HG03354 (cell line): Measurements from ENCODE around the gene ARID5B.

Source experiments
- ATAC-seq: cut with Tn5 transposase; IDR thresholded peaks from one replicate; pipeline ENCODE4 v1.9.1; 2021; ENCODE audit warnings: mild to moderate bottlenecking; ENCODE audit not compliant: unreplicated experiment, poor library complexity, severe bottlenecking

ARID5B gene

DNA sequence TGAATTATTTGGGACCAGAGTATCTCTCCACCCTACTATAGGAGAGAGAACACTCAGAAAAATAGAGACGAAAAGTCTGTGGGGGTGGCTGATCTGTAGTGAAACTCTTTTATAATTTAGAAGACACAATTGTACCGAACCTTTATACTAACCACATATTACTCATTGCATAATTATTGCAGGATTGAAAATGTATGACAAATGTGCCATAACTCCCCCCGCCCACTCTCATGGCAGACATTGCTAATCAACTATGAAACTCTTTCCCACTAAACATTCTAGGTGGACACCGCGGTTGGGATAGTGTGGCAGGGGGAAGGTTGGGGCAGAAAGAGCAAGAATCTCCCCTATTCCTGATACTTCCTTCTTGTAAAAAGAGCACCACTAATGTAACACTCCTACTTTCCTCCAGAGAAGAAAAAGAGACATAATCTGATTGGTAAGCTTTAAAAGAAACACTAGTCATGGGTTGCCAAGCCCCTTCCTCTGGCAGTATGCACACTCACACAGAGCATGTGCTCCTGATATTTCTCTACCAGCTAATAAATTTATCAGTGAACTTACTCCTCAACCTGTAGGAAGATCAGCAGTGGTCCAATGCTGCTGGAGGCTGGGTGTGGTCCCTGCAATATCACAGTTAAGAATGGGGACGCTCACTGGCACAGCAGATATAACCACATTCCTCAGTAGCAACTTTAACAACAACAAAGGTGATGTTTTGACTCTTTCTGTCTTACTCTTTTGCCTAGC, 18.7 kb upstream of the ARID5B start:
- ATAC-seq, result no peak

- no peak for ATAC-seq
Observed at GRCh38 chr10:61883371-61884025, 18.0 kb upstream of the ARID5B start.

DNA sequence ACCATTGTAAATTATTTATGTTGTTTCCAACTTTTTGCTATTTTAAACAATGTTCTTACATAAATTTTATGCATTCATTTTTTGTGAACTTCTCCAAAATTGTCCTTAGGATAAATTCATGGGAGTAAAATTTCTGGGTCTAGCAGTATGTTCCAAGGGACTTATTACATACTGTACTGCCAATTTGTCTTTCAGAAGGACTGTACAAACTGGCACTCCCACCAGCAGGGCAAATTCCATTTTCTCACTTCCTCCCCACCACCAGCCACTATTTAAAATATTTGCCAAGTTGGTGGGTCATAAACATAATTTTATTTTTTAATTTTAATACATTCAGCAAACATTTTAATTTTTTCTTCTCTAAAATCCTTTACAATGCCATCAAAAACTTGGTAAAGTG, 13.7 kb upstream of the ARID5B start:
- no peak for ATAC-seq

DNA sequence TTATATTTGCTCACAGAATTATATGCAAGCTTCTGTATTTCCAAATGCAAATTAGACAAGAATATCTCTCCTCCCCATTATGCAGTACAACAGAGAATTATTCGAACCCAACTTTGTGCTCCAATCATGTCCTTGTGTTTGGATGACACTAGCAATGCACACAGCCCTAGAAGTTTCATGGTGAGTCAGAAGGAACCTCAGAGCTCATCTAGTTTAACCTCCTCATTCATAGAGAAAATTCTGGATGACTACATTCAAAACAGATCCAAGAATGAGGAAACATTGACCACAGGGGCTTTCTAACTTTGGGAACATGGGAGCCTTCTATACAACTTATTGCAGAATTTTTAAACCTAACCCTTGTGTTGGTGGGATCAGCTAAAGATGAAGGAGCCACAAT, 12.8 kb upstream of the ARID5B start:
- ATAC-seq, result no peak

DNA sequence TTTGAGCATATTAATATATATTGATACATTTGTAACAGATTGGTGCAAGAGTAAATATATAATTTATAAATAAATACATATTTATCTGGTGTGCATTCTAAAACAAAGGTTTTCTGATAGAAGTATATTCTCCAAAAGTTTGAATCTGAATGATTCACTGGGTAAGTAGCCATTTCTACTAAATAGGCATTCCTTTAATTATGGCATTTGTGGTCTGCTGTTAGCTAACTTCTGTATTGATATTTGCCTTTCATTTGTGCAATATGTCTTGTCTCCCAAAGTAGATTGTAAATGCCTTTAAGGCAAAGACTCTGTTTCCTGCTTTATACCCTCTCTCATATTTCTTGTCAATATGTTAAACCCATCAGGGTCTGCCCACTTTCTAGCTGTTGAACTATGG, 11.1 kb upstream of the ARID5B start:
- no peak for ATAC-seq

DNA sequence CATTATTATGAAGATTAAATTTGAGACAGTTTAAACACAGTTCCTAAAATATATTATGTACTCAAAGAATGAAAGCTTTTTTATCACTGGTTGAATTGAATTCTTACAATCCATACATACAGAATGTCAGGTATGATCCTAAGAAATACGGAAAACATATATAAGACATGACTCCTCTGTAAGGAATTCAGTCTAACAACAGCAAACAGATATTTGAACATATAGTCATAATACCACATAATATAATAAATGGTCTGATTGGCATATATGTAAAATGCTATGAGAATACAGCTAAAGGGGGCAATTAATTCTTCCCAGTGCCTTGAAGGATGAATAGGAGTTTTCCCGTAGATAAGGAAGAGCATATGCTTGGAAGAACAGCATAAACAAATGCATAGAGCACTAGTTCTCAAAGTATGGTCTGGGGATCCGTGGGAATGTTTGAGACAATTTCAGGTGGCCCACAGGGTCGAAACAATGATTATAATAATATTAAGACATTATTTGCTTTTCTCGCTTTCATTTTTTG, 10.6 kb upstream of the ARID5B start:
- ATAC-seq, result no peak

- ATAC-seq, result no peak
Observed at GRCh38 chr10:61891906-61892585, 9.5 kb upstream of the ARID5B start.

GRCh38 chr10:61892961-61893360, 8.5 kb upstream of the ARID5B start:
- ATAC-seq, result no peak

GRCh38 chr10:61894133-61894532, 7.4 kb upstream of the ARID5B start:
- ATAC-seq, result no peak

DNA sequence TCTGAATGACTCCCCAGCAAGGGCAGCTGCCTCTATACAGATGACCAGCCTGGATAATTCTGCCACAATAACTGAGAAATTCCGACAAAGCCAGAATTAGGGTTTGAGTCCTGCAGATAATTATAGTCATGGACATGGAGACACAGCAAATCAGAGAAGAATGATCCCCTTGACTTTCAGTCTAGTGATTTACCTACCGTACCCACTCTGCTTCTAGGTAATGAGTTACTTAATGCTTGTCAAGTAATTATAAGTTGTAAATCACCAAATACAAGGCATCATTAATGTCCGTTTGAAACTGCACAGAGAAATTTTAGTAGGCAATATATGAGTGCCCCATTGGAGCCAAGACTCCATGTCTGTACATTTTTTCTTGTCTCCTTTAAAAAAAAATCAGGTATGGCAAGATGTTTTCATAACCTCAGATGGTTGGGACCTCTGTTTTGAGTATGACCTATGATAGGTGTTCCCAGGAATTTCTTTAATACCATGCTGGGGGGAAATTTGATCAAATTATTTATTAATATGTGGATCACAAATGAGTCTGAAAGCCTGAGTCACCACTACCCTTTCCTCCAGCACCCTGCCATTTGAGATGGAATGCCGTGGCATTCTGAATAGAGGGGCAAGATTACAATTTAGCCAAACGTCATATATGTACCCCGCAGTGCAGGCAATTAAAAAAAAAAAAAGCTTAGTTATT, 5.5 kb upstream of the ARID5B start:
- no peak for ATAC-seq

DNA sequence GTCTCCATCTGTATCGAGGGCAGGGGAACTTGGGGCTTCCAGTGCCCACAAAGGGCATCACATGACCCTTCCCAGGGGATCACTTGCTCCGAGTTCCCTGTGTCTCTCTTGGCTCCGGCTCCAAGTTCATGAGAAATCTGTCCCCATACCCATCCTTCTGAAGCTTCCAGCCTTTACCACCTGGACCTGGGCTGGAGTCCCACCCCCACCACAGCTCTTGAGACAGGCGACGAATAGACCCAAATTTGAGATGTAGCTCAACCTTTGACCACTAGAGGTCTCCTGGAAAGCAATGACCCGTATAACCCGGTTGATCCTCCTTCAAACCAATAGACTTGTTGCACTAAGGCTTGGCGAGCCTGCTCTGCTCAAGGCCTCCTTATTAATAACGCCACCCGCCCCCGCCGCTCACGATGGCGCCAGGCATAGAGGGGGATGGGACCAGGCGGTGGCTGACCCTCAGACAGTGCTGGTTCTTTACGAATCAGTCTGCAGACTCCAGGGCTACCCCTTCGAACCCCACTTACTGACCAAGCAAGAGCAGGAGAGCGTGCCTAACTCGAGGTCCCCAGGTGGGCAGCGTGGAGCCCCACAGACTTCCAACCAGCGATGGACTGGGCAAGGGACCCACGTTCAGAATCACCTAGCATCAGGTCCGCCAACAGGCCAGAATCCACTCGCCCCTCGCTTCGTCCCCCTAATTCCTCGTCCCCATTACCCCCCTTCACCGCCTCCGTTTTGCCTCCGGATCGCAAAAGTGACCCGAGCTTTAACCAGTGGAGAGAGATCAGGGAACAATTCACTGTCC, 4.4 kb upstream of the ARID5B start:
- peak; percentile 64 for ATAC-seq

DNA sequence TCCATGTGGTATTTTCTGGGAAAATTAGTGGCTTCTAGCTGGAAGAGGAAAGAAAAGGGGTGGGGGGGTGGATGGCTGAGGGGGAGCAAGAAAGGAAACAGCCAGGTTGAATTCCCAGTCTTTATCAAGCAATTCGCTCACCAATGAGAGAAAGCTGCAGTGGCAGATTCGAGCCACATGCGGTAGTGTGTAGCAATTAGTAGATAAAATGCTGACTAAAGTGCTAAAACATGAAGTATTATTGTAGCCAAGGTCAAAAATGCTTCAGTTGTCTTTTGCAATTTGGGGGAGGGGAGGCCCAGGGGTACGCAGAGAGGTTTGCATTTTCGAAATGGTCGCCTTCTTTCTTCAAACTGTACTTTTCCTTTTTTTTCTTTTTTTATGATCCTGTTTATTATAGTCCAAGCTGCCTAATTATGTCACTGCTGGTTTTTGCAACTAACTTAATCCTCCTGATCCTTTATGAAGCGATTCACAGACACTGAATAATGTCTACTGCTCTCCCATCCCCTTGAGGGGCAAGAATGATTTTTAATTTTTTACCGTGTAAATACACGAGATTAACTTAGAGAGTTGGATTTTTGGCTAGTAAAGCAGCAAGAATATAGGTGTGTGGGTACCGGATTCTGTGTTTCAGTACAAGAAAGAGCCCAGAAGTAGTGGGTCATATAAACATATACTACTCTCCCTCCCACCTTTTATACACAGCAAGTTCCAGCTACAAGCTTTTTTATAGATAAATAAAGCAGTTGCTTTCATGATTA, 3.6 kb upstream of the ARID5B start:
- no peak for ATAC-seq

DNA sequence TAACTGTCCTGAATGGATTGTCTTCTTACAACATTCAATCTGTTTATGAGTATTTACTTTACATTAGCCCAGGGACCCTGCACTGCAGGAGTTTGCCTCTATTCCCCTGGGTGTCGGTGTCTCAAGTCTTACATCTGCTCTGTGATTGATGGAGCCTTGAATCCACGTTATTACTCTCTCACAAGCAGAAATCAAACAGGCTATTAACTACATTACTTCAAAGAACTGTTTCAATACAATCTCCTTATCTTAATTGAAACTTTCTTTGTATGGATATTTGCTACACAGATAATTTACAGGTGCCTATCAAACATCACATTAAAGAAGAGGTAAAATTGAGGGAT, 3.1 kb upstream of the ARID5B start:
- no peak for ATAC-seq

DNA sequence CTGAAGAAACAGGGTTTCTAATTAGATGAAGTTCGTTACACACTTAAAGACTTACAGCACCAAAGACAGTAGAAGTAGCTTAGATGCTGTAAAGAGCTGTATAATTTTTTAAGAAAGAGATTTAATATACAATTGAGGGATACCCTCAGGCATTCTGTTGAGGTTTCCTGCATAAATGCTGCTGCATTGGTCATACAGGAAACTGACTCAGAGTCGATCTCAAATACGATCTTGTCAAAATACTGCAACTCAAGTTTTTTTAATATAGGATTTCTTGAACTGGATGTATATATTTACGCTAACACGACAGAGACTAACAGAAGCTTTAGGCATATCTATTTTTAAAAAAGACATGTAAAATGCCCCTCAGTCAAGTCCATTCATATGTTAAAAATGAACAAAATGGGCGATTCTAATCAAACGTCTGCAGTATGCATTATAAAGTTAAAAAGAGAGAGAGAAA, 2.4 kb upstream of the ARID5B start:
- ATAC-seq, result no peak

GRCh38 chr10:61899663-61899996, 1.9 kb upstream of the ARID5B start:
- no peak for ATAC-seq

DNA sequence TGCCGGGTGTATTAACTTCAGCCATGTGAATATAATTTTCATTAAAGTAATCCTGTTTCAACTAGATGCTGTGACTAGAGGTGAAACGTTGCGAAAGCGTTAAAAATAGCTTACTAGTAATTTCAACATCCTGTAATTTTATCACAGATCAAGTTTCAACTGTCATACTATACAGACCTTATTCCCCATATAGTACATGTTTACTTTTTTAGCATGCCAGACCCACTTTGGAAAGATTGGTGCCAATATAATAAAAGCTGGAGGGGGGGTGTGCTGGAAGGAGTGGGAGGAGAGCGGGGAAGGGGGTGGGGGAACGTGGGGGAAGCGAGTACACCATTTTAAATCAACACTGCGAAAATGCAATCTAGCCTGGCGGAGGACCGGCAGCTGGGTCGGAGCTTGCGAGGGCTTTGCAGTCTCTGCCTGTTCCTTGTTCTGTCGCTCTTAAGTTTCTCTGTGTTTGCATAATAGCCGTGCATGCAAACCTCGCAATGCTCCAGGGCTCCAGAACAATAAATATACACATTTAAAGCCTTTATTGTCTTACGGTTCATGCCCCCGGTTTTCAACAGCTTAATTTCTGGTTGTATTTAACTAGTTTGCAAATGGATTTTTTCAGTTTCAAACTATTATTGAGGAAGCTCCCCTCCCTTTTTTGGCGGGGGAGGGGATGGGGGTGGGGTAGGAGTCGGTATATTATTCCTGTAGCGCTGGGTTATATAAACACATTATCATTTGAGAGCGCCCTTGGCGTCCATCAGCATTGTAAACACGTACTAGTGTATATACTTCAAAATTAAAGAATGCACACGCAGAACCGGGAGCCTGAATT, 1.3 kb upstream of the ARID5B start:
- peak; percentile 50 for ATAC-seq

DNA sequence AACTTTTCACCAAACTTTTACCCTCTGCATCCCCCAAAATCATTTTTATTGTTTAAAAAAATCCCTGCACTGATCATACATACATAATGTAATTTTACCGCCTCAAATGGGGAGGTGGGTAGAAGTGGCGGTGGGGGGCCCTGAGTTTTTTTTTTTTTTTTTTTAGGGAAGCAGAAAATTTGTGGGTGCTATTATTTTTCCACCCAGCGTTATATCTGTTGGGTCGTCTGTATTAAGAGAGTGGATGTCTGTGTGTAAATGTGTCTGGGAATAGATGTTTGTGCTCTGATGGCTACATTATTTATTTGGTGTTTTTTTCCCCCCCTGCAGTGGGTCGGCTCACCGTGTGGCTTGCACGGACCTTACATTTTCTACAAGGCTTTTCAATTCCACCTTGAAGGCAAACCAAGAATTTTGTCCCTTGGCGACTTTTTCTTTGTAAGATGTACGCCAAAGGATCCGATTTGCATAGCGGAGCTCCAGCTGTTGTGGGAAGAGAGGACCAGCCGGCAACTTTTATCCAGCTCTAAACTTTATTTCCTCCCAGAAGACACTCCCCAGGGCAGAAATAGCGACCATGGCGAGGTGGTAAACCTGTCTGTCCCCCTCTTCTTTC, 438 bp downstream of the ARID5B start:
- ATAC-seq, result no peak
